AG20443 (cell line): Measurements from ENCODE around the gene CADPS2.
"Not testable (repeated sequence)": the region's sequence is repeated elsewhere in the genome, so short reads cannot be mapped to it uniquely, and the experiment has no call there.

ENCODE experiments used
- DNase-seq: peaks from one replicate; pipeline ENCODE4 v3.0.0; 2012; ENCODE audit warnings: low spot score, mixed read lengths

Gene CADPS2

GRCh38 chr7:122709930-122710646 lies 176.2 kb downstream of the CADPS2 start:
- no peak for DNase-seq

GRCh38 chr7:122706836-122707235 lies 179.4 kb downstream of the CADPS2 start:
- no peak for DNase-seq

- no peak for DNase-seq
Measured at GRCh38 chr7:122702872-122703510, 183.3 kb downstream of the CADPS2 start, which contains the start of gene RNF148. TSS of gene RNF148 (minus strand) at chr7:122702922. CDS start at chr7:122702750, 172 bp downstream.

GRCh38 chr7:122699017-122699416 lies 187.2 kb downstream of the CADPS2 start, which contains the start of gene RNF133:
TSS of gene RNF133 (minus strand) at chr7:122699117. CDS start at chr7:122698918, 199 bp downstream.
- no peak for DNase-seq

GRCh38 chr7:122695816-122696215 lies 190.4 kb downstream of the CADPS2 start:
- DNase-seq: no peak

GRCh38 chr7:122694697-122695096 lies 191.6 kb downstream of the CADPS2 start:
- DNase-seq: no peak

- DNase-seq: no peak
Measured at GRCh38 chr7:122692769-122693309, 193.4 kb downstream of the CADPS2 start.

GRCh38 chr7:122691569-122692235 lies 194.6 kb downstream of the CADPS2 start:
- no peak for DNase-seq

- no peak for DNase-seq
Measured at GRCh38 chr7:122689346-122690109, 196.7 kb downstream of the CADPS2 start.

- no peak for DNase-seq
Measured at GRCh38 chr7:122688400-122688998, 197.8 kb downstream of the CADPS2 start.

- DNase-seq: no peak
Measured at GRCh38 chr7:122686360-122686878, 199.8 kb downstream of the CADPS2 start.

- DNase-seq: no peak
Measured at GRCh38 chr7:122684504-122684903, 201.8 kb downstream of the CADPS2 start.

- no peak for DNase-seq
Measured at GRCh38 chr7:122682815-122683550, 203.3 kb downstream of the CADPS2 start.

GRCh38 chr7:122681186-122681585 lies 205.1 kb downstream of the CADPS2 start:
- not testable (repeated sequence) for DNase-seq

GRCh38 chr7:122679813-122680212 lies 206.4 kb downstream of the CADPS2 start:
- DNase-seq: no peak

- not testable (repeated sequence) for DNase-seq
Measured at GRCh38 chr7:122679269-122679709, 207.0 kb downstream of the CADPS2 start.

GRCh38 chr7:122677149-122677548 lies 209.1 kb downstream of the CADPS2 start:
- DNase-seq: no peak

GRCh38 chr7:122676466-122676865 lies 209.8 kb downstream of the CADPS2 start:
- no peak for DNase-seq

GRCh38 chr7:122675621-122676020 lies 210.6 kb downstream of the CADPS2 start:
- no peak for DNase-seq

- no peak for DNase-seq
Measured at GRCh38 chr7:122675011-122675410, 211.2 kb downstream of the CADPS2 start.
